Measurements from ENCODE around the gene ROR2.

ROR2 gene

GRCh38 chr9:91814201-91814600 is 135.8 kb downstream of the ROR2 start:
- Histone ChIP-seq H3K4me1 (ENCODE audit: insufficient read depth, low read length) (no peaks in the 10 kb centered on the region), H4K20me1 (ENCODE audit: insufficient read depth, low read length) (no peaks in the 10 kb centered on the region), H3K4me2 (ENCODE audit: insufficient read depth, low read length) (no peak overlapping the region), H3K9ac (ENCODE audit: low read depth, low read length) (no peak overlapping the region), H3K27ac (ENCODE audit: low read length) (no peak overlapping the region), H3K9me3 (ENCODE audit: insufficient read depth, low read length, severe bottlenecking) (no peaks in the 10 kb centered on the region), H3K4me3 (ENCODE audit: low read depth in 1 of 2, low read length in 2 of 2) (no peak overlapping the region), H3K79me2 (ENCODE audit: insufficient read depth, low read length) (no peaks in the 10 kb centered on the region), H3K36me3 (ENCODE audit: insufficient read depth, low read length) (no peaks in the 10 kb centered on the region), H2AFZ (ENCODE audit: low read depth, low read length) (no peak overlapping the region), H3K27me3 (ENCODE audit: insufficient read depth, low read length, poor library complexity) (no peaks in the 10 kb centered on the region)
- ATAC-seq (ENCODE audit: insufficient read depth, low read depth): no peak
- TF ChIP-seq, protein P1, sequence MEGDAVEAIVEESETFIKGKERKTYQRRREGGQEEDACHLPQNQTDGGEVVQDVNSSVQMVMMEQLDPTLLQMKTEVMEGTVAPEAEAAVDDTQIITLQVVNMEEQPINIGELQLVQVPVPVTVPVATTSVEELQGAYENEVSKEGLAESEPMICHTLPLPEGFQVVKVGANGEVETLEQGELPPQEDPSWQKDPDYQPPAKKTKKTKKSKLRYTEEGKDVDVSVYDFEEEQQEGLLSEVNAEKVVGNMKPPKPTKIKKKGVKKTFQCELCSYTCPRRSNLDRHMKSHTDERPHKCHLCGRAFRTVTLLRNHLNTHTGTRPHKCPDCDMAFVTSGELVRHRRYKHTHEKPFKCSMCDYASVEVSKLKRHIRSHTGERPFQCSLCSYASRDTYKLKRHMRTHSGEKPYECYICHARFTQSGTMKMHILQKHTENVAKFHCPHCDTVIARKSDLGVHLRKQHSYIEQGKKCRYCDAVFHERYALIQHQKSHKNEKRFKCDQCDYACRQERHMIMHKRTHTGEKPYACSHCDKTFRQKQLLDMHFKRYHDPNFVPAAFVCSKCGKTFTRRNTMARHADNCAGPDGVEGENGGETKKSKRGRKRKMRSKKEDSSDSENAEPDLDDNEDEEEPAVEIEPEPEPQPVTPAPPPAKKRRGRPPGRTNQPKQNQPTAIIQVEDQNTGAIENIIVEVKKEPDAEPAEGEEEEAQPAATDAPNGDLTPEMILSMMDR (IDR thresholded peaks at IDR 0.05; ENCODE audit: borderline replicate concordance, extremely low read depth, low read length, poor library complexity, severe bottlenecking): no peak
- no peak for TF ChIP-seq EZH2 (IDR thresholded peaks at IDR 0.05; ENCODE audit: borderline replicate concordance, low read depth, low read length, severe bottlenecking)
- DNase-seq: no peak

DNA sequence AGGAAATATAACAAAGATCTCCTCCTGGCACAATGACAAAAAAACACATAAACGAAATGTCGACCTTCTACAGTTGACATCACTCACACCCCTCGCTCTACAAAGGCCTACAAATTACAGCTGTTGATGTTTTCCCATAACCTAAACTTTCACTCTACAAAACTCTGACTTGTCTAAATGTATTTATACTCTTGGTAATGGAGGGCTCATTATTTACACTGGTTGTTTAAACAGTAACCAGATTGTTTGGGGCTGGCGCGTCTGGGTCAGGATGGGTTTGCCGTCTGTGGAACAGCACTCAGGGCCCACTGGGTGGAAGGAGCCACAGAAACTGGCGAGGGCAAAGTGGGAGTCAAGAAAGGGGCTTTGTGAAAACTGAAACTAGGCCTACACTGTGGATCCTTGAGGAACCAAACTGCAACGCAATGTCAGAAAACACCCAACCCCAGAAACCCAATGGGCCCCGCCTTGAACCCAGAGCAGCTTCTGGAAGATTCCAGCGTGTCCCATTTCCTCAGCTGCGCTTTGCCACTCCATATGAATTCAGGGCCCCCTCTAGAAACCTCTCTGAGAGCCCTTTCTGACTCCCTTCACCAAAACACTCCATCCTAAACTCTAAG is 136.7 kb downstream of the ROR2 start:
- no peak for DNase-seq
- H2AFZ ChIP-seq (ENCODE audit: low read depth, low read length): no peak overlapping the region
- no peaks in the 10 kb centered on the region for H3K79me2 ChIP-seq (ENCODE audit: insufficient read depth, low read length)
- no peaks in the 10 kb centered on the region for H3K36me3 ChIP-seq (ENCODE audit: insufficient read depth, low read length)
- no peak for ATAC-seq (ENCODE audit: insufficient read depth, low read depth)
- no peak overlapping the region for H3K9ac ChIP-seq (ENCODE audit: low read depth, low read length)
- no peak for TF ChIP-seq EZH2 (IDR thresholded peaks at IDR 0.05; ENCODE audit: borderline replicate concordance, low read depth, low read length, severe bottlenecking)
- TF ChIP-seq, protein P1 (IDR thresholded peaks at IDR 0.05; ENCODE audit: borderline replicate concordance, extremely low read depth, low read length, poor library complexity, severe bottlenecking): no peak
- H3K4me3 ChIP-seq (ENCODE audit: low read depth in 1 of 2, low read length in 2 of 2): no peak overlapping the region
- H4K20me1 ChIP-seq (ENCODE audit: insufficient read depth, low read length): no peaks in the 10 kb centered on the region
- H3K27ac ChIP-seq (ENCODE audit: low read length): no peak overlapping the region
- no peaks in the 10 kb centered on the region for H3K27me3 ChIP-seq (ENCODE audit: insufficient read depth, low read length, poor library complexity)
- H3K4me1 ChIP-seq (ENCODE audit: insufficient read depth, low read length): no peaks in the 10 kb centered on the region
- no peak overlapping the region for H3K4me2 ChIP-seq (ENCODE audit: insufficient read depth, low read length)
- no peaks in the 10 kb centered on the region for H3K9me3 ChIP-seq (ENCODE audit: insufficient read depth, low read length, severe bottlenecking)

DNA sequence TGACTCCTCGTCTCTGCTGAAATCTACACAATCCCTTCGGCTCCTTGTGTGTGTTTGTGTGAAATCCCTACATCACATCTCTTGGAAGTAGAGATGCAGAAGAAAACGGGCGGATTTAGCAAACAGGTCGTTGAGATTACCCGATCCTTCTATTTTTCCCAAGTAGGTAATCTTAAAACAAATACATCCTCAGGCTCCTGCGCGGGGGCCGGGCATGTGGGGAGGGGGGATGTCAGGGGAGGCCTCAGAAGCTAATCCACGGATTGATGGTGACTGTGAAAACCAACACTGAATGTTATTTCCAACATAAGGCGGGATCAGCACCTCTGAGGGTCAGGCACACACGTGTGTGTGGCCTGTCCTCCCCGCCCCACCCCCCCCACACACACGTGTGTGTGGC is 137.8 kb downstream of the ROR2 start:
- TF ChIP-seq, protein P1 (IDR thresholded peaks at IDR 0.05; ENCODE audit: borderline replicate concordance, extremely low read depth, low read length, poor library complexity, severe bottlenecking): no peak
- TF ChIP-seq EZH2 (IDR thresholded peaks at IDR 0.05; ENCODE audit: borderline replicate concordance, low read depth, low read length, severe bottlenecking): no peak
- no peak overlapping the region for H3K27ac ChIP-seq (ENCODE audit: low read length)
- ATAC-seq (ENCODE audit: insufficient read depth, low read depth) (no peak), DNase-seq (no peak)
- no peaks in the 10 kb centered on the region for H3K36me3 ChIP-seq (ENCODE audit: insufficient read depth, low read length)
- no peak overlapping the region for H3K4me2 ChIP-seq (ENCODE audit: insufficient read depth, low read length)
- H3K79me2 ChIP-seq (ENCODE audit: insufficient read depth, low read length): no peaks in the 10 kb centered on the region
- H3K9me3 ChIP-seq (ENCODE audit: insufficient read depth, low read length, severe bottlenecking): no peaks in the 10 kb centered on the region
- H3K4me1 ChIP-seq (ENCODE audit: insufficient read depth, low read length): no peaks in the 10 kb centered on the region
- H3K27me3 ChIP-seq (ENCODE audit: insufficient read depth, low read length, poor library complexity): no peaks in the 10 kb centered on the region
- H3K4me3 ChIP-seq (ENCODE audit: low read depth in 1 of 2, low read length in 2 of 2): no peak overlapping the region
- H3K9ac ChIP-seq (ENCODE audit: low read depth, low read length): no peak overlapping the region
- no peak overlapping the region for H2AFZ ChIP-seq (ENCODE audit: low read depth, low read length)
- no peaks in the 10 kb centered on the region for H4K20me1 ChIP-seq (ENCODE audit: insufficient read depth, low read length)
